ENCODE results near the gene SDR42E1.

DNA sequence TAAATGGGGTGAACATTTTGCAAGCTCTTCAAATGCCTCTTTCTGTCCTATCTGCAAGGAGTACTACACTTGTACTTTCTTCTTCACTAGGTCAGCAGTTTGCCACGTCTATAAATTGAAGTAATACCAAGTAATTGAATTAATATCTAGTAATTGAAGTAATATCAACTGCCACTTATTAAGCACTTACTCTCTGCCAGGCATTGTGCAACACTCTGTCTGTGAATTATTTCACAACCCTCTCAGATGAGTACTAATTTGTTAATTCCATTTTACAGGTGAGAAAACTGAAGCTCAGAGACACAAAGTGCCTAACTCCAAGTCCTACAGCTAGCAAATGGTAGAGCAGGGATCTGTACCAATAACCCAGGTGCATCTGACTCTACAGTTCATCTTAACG is 4.1 kb downstream of the SDR42E1 start:
- TF ChIP-seq, protein P1, sequence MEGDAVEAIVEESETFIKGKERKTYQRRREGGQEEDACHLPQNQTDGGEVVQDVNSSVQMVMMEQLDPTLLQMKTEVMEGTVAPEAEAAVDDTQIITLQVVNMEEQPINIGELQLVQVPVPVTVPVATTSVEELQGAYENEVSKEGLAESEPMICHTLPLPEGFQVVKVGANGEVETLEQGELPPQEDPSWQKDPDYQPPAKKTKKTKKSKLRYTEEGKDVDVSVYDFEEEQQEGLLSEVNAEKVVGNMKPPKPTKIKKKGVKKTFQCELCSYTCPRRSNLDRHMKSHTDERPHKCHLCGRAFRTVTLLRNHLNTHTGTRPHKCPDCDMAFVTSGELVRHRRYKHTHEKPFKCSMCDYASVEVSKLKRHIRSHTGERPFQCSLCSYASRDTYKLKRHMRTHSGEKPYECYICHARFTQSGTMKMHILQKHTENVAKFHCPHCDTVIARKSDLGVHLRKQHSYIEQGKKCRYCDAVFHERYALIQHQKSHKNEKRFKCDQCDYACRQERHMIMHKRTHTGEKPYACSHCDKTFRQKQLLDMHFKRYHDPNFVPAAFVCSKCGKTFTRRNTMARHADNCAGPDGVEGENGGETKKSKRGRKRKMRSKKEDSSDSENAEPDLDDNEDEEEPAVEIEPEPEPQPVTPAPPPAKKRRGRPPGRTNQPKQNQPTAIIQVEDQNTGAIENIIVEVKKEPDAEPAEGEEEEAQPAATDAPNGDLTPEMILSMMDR (IDR thresholded peaks at IDR 0.05) = no peak
- TF ChIP-seq POLR2A (IDR thresholded peaks at IDR 0.05) = no peak
